ENCODE data around the gene CBX7.

The CBX7 gene

DNA sequence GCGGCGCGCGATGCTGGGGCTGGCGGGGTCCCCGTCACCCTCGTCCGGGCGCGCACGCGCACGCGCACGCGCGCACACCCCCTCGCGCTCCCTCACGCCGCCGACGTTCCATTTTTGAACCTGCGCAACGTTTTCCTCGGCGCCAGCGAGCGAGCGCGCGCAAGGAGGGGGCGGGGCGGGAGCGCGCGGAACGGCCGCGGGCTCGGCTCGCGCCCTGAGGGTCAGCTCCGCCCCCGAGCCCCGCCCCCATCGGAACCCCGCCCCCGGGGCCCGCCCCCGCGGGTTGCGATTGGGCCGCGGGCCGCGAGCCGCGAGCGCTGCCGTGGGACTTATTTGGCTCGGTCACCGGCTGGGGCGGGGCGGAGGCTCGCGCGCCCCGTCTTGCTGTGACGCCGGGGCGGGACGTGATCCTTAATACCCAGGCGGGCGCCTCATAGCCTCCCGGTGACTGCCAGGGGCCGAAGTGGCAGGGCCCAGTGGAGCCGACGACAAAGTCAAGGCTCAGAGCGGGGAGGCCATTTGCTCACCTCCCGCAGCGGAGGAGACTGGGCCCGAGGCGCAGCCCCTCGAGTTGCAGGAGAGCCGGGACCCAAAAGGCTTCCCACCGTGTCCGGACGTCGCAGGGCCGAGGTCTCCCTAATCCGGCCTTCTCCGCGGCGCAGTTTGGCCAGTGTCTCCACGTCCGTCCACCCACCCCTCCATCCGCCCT, at the start of gene CBX7:
CBX7 (minus strand) TSS at position 170 of the 709 bp plus-strand sequence. CDS start 236 bp downstream, outside the sequence.
- DNase-seq = peak; percentile 88 to 89

DNA sequence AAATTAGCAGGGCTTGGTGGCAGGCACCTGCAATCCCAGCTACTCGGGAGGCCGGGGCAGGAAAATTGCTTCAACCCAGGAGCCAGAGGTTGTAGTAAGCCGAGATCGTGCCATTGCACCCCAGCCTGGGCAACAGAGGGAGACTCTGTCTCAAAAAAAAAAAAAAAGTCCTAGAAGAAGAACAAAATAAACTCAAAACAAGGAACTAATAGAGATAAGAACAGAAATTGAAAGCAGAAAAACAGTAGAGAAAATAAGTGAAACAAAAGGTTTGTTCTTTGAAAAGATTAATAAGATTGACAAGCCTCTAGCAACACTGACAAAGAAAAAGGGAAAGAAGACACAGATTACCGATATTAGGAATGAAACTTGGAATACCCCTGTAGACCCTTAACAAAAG, 45.1 kb upstream of the CBX7 start:
- no peak for DNase-seq

DNA sequence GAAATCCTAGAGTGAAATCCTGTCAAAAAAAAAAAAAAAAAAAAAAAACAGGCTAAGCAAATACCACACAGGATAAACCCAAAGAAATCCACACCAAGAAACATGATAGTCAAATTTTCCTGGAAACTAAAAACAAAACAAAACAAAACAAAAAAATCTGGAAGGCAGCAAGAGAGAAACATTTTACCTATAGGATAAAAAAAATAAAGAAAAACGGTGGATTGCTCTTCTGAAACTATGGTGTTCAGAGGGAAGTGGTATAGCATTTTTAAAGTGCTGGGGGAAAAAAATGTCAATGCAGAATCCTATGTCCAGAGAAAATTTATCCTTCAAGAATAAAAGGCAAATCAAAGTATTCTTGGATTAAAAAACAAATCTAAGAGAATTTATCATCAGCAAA, 41.6 kb upstream of the CBX7 start:
- DNase-seq = no peak

DNA sequence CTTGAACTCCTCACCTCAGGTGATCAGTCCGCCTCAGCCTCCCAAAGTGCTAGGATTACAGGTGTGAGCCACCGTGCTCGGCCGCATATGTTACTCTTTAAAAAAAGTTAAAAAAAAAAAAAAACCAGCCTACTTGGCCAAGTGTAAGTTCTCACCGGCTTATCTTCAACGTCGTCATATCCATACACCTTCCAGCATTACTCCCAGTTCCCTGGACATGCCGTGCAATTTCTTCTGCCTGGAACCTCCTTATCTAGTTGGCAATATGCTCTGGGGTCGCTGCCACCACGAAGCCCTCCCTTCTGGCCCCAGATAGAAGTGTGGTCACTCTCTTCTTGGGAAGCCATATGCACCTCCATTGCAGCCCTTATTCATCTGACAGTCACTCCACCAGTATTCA, 36.3 kb upstream of the CBX7 start:
- no peak for DNase-seq

DNA sequence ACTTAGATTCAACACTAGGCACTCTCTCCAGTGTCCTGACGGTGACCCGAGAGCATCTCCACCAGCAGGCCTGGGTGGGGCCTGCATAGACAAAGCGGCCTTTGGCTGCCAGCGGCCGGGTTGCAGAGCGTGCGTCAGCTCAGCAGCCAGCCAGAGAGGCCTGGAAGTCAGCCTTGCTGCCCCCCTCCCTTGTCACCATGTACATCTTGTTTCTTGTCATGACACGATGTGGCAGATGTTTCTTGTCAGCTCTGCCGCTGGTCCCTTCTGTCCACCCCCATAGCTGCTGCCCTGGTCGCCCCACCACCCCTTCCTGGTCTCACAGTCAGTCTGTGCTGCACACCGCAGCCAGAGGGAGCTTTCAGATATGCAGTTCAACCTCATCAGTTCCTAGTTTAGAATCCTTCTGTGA, 33.1 kb upstream of the CBX7 start:
- DNase-seq = no peak

DNA sequence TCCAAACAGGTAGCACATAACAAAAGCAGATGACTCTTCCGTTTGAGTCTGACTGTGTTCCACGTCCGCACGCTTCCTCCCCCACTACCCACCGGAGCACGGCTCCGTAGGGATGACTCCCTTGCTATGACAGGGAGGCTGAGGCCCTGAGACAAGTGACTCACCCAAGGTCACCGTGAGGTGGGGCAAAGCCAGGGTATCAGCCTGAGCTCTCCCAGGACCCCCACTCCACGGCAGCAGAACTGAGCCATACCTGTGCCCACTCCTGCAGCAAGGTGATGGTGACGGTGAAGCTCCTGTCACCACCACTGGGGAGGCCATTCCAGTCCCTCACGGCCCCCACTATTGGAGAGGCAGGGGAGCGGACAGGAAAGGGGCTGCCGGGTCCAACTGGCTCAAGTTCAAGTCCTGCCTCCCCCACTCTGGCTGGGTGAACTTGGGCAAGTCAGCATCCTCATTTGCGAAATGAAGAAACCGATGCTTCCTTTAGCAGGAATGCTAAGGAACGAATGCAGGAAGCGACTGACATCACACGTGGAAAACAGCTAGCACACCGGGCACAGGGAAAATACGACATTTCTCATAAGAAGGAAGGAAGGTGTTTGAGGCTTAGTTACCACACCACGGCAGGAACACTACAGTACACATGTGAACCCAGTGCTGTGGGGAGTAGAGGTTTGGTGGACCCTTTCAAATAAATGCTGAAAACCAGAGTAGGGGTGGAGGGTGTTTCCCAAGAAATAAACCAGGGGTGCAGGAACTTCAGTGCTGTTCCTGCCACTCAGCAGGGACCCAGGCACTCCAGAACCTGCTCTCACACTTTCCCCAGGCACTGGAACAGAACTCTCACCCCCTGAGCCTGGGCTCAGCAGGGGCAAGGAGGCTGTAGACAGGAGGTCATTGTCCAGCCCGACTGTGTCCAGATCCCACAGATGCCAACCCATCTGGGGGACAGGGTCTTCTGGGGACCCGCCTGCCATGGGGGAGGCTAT, 32.4 kb upstream of the CBX7 start:
- DNase-seq = no peak

DNA sequence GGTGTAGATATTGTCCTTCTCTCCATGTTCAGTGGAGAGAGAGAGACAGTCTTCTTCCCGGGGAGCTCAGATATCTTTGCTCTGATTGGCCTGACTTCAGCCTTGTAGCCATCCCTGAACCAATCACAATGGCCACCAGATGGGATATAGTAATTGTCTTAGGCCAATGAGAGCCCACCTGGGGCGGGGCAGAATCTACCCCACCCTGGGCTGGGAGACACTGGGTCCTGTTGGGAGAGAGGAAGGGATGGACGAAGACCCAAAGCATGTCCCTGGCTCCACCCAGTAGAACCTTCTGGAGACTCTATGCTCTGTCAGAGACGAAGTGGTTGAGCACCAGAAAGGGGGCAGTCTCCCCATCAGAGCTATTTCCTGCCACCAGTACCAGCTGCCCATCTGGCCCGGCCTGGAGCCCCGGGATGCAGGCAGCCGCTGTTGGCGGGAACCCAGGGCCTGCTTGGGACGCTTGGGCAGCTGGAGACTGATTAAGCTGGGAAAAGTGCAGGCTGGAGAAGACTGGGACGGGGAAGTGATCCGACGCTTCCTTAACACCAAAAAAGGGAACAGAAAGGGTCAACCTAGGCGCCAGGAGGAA, 31.6 kb upstream of the CBX7 start:
- DNase-seq = no peak

DNA sequence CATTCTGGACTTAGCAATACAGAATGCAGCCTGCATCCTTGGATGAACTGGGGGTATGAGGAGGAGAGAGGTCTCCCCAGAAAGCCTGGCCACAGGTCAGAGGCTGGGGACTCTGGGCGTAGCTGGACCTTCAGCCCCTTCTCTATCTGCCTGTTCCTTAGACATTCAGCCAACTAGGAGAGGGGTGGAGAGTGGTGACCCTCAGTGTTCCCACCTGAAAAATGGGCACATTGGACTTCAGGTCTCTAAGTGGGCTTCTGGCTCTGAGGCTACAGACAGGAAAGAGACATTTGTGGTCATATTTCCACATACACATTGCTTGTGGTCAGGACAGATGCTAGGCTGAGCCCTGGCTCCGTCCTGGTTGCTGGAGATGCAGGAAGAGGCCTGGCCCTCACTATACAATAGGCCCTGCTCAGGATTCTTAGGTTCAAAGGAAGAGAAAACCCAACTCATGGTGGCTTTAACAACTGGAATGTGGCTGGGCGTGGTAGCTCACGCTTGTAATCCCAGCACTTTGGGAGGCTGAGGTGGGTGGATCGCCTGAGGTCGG, 30.1 kb upstream of the CBX7 start:
- DNase-seq = no peak

DNA sequence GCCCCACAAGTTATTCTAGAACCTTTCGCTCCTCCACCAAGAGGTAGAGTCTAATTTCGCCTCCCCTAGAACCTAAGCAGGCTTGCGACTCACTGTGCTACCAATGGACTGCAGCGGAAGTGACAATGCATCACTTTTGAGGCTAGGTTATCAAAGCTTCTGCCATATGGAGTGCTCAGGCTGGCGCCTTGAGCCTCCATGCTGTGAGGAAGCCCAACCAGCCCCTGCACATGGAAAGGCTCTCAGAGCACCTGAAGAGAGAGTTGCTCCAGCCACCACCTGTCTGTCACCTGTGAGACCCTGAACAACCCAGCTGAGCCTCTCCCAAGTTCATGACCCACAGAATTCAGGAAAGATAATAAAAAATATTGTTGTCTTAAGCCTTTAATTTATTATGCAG, 29.3 kb upstream of the CBX7 start:
- DNase-seq = no peak

DNA sequence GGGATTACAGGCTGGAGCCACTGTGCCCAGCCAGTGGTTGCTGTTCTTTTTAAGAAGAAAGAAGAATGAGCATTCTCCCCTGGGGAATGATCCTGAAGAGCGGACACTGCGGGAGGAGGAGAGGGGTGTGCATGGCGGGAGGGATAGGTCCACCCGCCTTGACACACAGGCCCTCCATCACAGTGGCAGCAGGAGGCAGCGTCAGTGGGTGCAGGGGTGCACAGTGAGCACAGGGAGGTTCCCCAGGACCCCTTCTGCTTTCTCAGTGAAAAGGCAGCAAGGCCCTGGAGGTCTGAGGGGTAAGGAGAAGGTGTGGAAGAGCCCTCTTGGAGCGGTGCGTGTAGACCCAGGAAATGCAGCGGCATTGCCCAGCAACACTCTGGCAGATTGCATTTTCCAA, 28.9 kb upstream of the CBX7 start:
- no peak for DNase-seq

DNA sequence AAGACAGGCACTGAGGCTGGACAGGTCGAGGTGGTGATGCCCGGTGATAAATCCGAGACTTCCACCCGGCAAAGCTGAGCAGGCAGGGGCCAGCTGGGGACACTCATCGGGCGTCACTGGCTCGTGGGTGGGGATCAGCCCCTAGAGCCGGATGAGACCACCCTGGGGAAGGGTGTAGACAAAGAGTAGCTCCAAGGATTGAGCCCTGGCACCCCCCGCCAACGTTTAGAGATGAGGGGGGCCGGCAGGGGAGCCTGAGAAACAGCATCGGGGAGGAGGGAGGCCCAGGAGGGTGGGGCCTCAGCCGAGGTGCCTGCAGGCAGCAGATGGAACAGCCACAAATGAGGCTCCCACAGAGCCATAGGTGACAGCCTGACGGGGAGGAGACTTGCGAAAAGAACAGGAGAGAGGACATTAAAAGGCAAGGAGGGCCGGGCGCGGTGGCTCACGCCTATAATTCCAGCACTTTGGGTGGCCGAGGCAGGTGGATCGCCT, 27.4 kb upstream of the CBX7 start:
- DNase-seq = no peak

DNA sequence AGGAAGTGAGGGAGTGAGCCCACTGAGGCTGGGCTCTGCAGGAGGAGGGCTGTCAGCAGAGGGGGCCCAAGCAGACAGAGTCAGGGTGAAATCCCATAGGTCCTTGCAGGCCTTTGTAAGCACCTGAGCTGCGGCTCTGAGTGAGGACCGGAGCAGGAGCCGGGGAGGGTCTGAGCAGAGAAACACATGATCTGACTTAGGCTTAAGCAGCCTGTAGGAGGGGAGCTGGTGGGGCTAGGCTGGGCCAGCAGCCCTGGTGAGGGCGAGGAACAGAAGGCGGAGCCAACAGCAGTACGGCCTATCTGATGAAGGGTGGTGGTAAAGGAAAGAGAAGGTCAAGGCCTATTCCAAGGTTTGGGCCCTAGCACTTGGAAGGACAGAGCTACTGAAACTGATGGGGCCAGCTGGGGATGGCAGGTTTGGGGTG, 26.9 kb upstream of the CBX7 start:
- DNase-seq = peak in 1 of 2 donors; percentile 9

DNA sequence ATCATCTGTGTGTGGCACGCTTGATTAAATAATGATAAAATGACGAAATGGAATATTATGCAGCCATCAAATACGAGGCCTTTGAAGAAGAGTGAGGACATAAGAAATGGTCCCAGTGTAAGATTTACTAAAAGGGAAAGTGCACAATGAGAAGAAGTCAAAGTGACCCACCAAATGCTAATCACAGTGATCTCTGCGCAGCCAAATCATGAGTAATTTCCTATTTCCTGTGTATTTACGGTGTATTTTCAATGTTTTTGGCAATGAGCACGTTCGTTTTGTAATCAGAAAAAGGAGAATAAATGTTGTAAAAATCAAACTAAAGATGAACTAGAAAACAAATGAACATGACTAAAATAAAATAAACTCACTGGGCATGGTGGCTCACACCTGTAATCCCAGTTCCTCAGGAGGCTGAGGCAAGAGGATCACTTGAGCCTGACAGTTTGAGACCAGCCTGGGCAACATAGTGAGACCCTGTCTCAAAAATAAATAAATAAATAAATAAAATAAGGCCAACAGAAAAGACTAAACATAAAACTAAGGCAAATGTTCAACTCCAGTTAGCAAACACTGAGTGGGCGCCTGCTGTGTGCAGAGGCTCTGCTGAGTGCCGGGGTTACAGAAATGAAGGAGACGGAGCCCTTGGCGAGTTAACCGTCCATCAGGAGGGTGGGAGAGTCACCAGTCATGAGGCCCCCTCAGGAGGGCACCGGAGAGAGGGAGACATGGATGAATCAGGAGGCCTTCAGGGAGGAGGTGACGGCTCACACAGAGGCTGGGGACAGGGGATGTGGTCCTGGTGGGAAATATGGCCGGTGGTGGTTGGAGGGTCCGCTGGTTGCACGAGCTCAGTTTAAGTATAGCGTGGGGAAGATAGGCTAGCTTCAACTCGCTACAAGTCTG, 26.0 kb upstream of the CBX7 start:
- peak in 1 of 2 donors; percentile 14 for DNase-seq

DNA sequence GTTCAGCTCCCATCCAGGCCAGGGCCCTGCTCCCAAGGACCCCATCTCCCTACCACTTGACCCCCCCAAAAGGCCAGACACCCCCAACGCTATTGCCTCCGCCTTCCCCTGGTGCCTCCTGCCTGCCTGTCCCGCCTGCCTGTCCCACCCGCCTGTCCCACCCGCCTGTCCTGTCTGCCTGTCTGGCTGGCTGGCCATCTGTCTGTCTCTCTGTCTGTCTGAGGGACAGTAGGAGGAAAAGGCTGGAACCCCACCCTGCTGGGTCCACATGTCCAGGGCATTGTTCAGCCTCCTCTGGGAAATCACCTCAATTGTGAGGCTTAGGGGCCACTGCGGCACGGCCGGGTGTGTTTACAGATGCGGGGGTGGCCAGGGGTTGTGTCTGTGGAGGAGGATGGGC, 25.3 kb upstream of the CBX7 start:
- DNase-seq = no peak

DNA sequence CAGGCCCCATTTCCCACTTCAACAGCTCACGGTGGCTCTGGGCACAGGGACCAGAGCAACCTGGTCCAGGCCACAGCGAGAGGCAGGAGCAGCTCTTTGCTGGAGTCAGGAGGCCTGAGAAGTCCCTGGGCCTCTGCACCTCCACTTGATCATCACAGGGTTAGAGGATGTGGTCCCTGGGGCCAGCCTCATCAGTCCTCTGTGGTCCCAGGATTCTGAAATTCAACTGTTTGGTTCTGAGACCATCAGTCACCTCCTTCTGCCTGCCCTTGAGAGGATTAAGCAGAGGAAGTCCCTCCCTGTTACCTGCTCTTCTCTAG, 24.9 kb upstream of the CBX7 start:
- DNase-seq = no peak

DNA sequence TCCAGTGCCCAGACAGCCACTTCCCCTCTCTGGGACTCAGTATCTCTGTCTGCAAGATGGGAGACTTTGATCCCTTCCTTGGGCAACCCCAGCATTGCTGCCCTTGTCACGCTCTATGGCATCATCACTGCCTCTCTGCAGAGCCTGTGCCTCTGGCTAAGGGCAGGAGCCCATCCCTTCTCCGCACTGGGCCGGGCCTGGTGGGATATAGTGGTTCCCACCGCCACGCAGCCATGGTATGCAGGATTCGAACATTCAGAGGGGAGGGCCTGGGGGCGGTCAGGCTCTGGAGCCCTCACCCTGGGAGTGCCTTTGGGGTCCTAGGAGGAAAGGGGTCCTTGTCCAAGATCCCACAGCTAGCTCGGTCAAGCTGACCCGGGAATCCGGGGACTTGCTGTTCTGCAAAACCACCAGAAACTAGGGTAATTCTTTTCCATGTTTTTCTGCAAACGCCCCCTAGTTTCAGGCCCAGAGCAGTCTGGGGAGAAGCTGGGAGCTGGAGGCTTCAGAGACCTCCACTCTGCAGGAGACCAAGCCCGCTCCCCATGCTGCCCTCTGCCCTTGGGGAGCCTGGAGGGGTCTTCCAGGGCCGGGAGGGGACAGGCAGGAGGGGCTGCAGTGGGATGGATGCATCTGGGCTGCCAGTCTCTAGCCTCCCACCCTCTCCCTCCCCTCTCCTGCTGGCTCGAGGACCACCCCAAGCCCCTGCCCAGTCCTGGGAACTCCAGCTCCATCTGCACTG, 24.4 kb upstream of the CBX7 start:
- no peak for DNase-seq

DNA sequence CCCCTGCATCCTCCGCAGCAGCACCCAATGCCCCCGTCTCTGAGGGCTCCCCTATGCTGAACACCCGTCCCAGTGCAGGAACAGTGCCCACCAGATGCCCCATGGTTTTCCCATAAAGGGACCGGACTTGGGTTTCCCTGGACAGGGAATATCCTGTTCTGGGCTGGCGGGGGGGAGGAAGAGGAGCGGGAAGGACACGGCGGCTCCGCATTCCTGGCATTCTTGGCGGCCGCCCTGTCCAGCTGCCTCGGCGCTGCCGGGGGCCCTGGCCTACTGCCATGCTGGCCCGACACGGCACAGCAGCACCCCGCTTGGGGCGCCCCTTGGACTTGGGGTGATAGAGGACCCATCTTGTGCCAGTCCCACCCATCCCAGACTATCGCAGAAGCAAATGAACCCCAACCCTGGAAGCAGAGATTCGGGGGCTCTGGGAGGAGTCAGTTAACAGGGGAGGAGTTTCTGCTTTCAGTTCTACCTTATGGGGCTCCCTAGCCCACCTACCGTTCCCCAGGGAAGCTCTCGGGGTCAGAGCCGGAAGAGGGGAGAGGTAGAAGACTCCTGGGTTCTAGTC, 23.7 kb upstream of the CBX7 start:
- no peak for DNase-seq

DNA sequence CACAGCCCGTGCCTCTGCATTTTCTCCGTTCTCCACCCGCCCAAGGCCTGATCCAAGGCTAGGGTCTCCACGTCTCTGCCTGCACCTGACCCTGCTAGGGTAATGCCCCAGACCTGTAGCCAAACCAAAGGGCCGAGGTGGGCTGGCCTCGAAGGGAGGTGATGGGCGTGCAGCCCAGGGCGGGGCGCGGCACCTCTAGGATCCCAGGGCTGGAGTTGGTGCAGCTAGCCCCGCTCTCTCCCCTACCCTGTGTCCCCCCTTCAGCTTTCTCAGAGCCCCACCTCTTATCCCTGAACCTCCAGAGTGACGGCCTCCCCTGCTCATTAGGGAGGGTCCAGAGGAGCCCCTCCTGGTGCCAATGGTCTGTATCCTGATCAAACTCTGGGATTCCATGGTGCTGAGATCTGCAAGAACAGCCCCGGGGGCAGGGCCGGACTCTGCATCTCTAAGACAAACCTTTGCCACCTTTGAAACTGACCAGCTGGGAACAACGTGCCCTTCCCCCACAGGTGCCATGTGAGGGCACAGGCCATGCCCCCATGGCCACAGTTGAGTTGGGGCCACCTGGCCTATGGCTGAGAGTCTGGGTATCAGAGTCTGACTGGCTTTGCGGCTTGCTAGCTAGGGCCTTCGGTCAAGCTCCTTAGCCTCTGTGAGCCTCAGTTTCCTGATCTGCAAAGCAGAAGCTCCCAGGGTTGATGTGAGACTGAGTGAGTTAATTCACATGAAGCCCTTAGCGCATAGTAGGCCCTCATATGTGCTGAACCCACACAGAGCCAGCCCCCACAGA, 23.1 kb upstream of the CBX7 start:
- DNase-seq = no peak

DNA sequence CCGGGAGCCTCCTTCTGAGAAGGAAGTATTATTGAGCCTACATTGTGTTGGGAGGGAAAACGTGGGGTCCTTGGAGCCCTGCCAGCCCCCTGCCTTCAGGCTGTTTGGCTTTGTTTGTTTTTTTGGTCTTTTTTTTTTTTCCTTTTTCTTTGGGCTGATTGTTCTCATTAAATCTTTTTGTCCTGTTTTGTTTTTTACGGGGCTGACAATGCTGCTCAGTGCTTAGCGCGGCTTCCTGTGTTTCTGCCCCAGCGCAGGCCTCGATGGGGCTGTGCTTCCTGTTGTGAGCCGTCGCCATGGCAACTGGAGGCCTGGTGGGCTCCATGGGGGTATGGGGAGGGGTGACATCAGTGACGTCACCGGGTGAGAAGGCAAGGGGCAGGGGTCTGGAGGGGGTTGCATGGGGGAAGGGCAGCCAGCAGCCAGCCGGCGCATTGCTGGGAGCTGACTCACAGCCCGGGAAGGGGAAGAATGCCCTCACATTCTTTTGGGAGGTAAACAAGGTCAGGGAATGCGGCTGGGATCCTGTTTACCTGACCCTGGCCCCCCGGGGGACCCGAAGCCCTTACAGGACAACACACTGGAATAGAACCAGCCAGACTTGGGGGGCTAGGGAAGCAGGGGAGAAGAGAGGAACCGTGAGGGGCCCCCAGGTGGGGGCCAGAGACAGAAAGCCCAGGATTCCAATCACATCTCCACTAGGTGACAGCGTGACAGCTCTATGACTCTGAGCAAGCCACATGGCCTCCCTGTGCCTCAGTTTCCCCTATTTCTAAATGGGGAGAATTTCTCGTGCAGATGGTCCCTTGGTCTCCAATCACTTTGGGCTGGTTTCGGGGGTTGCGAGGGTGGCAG, 22.2 kb upstream of the CBX7 start:
- peak; percentile 56 to 64 for DNase-seq

Data from stimulated activated CD4-positive, alpha-beta T cell treated with anti-CD3 and anti-CD28 coated beads, Interleukin-2, amount 100 ng/mL, for 24 hours (primary cell).